ENCODE measurements around the gene KCNMB2.

Gene KCNMB2

GRCh38 chr3:178870085-178870484 lies 333.8 kb downstream of the KCNMB2 start:
- intact Hi-C loops (cut with DNase I; ENCODE audit: low total_unique reads), result no loop called here
- H3K9me3 ChIP-seq, result no peaks in the 10 kb centered on the region
- H3K36me3 ChIP-seq, result no peaks in the 10 kb centered on the region
- no peaks in the 10 kb centered on the region for H3K27me3 ChIP-seq
- no peak for TF ChIP-seq CTCF (IDR thresholded peaks at IDR 0.05)
- DNase-seq, result no peak
- peaks cover 0 to 30% (median 9%) of the 10 kb centered on the region in 4 donors for H3K4me1 ChIP-seq
- no peak overlapping the region for H3K4me3 ChIP-seq
- no peak overlapping the region for H3K27ac ChIP-seq

GRCh38 chr3:178875157-178875556 lies 338.9 kb downstream of the KCNMB2 start:
- intact Hi-C loops (cut with DNase I; ENCODE audit: low total_unique reads), result no loop called here
- no peak for TF ChIP-seq CTCF (IDR thresholded peaks at IDR 0.05)
- no peaks in the 10 kb centered on the region for H3K27me3 ChIP-seq
- peaks cover 0 to 5% (median 0%) of the 10 kb centered on the region in 4 donors for H3K4me1 ChIP-seq
- no peaks in the 10 kb centered on the region for H3K36me3 ChIP-seq
- no peaks in the 10 kb centered on the region for H3K9me3 ChIP-seq
- H3K27ac ChIP-seq, result no peak overlapping the region
- DNase-seq, result no peak
- H3K4me3 ChIP-seq, result no peak overlapping the region

- TF ChIP-seq CTCF (IDR thresholded peaks at IDR 0.05), result no peak
- Histone ChIP-seq H3K27ac (no peak overlapping the region), H3K9me3 (no peaks in the 10 kb centered on the region), H3K27me3 (no peaks in the 10 kb centered on the region), H3K4me3 (no peak overlapping the region), H3K36me3 (no peaks in the 10 kb centered on the region), H3K4me1 (peaks cover 0 to under 1% (median 0%) of the 10 kb centered on the region in 4 donors)
- no peak for DNase-seq
- intact Hi-C loops (cut with DNase I; ENCODE audit: low total_unique reads), result no loop called here
Observed at GRCh38 chr3:178875836-178876235, 339.6 kb downstream of the KCNMB2 start.

- no peak for DNase-seq
- intact Hi-C loops (cut with DNase I; ENCODE audit: low total_unique reads), result no loop called here
Observed at GRCh38 chr3:178880274-178880673, 344.0 kb downstream of the KCNMB2 start.

More at GRCh38 chr3:178880274-178880673, 344.0 kb downstream of the KCNMB2 start:
- no peaks in the 10 kb centered on the region for H3K4me1 ChIP-seq
- no peak for TF ChIP-seq CTCF (IDR thresholded peaks at IDR 0.05)
- H3K9me3 ChIP-seq, result no peaks in the 10 kb centered on the region
- H3K27ac ChIP-seq, result no peak overlapping the region
- H3K4me3 ChIP-seq, result no peak overlapping the region
- H3K36me3 ChIP-seq, result no peaks in the 10 kb centered on the region
- no peaks in the 10 kb centered on the region for H3K27me3 ChIP-seq

Measured in tibial artery (tissue), 4 donors.